HCT116 (cell line): ENCODE measurements around the gene CAB39L. TPM values are rescaled to one million over a fixed set of nuclear protein-coding genes. Genes with fewer than 3 reads are reported as not detected.

ENCODE experiments used
- ATAC-seq: fragments of 200-7000 bp; cut with Tn5 transposase; 2 replicates; pipeline ENCODE4 v1.9.1; 2020; ENCODE audit warnings: mild to moderate bottlenecking, moderate library complexity
- BruUV-seq: library from RNA; stranded (reverse); fragments of 400-500 nt; replicated peaks from 2 replicates; lab custom pipeline; 2021; lab: Mats Ljungman, UMichigan
- CTCF ChIA-PET: fragments of 300-600 bp; sonication (Branson Sonifier 250); formaldehyde crosslinking; loops from one replicate; lab custom pipeline; 2021; ENCODE audit warnings: antibody characterized with exemption; lab: Charles Lee
- POLR2A ChIA-PET: fragments of 300-600, 350-600 bp; sonication (Branson Sonifier 250); formaldehyde crosslinking; loops from one replicate; lab custom pipeline; 2021; ENCODE audit warnings: antibody characterized with exemption; lab: Charles Lee
- RAD21 ChIA-PET, 2 experiments: fragments of 300-600 bp; sonication (Branson Sonifier 250); formaldehyde crosslinking; loops; one replicate each; lab custom pipeline; 2023; ENCODE audit warnings: low total read pairs in 2 of 2; ENCODE audit not compliant: uncharacterized antibody in 2 of 2, unreplicated experiment in 2 of 2, low non-redundant PET in 1 of 2; lab: Charles Lee
- DNase-seq: peaks from one replicate; pipeline ENCODE4 v3.0.0-alpha.2; 2010; ENCODE audit warnings: low read depth, low spot score
- H2AFZ ChIP-seq: fragments of 200-600 bp; shearing (Covaris generic), sonication (generic); 2 replicates; pipeline ENCODE4 v1.6.1; 2017; ENCODE audit warnings: low read depth, mixed run types, mixed read lengths, antibody characterized with exemption, low read length; ENCODE audit not compliant: poor library complexity, severe bottlenecking
- H3K27ac ChIP-seq: 2 replicates; pipeline ENCODE4 v1.5.1; 2012; ENCODE audit warnings: low read depth, low read length
- H3K27me3 ChIP-seq: fragments of 200-600 bp; sonication (generic); 2 replicates; pipeline ENCODE4 v1.6.1; 2016; ENCODE audit warnings: mixed run types, low read length, mixed read lengths; ENCODE audit not compliant: insufficient read depth
- H3K36me3 ChIP-seq, 2 experiments: fragments of 200-500 bp in 1 of 2; fragments of 200-600 bp in 1 of 2; sonication (Bioruptor generic) in 1 of 2; sonication (generic) in 1 of 2; 2 replicates each; pipeline versions ENCODE4 v1.5.1 to v1.6.1; 2014 to 2016; ENCODE audit warnings: low read length in 2 of 2, inconsistent platforms in 1 of 2, mixed read lengths in 1 of 2, mixed run types in 1 of 2; ENCODE audit not compliant: insufficient read depth in 2 of 2, control insufficient read depth in 1 of 2
- H3K4me1 ChIP-seq, 2 experiments: fragments of 200-600 bp in 1 of 2; sonication (generic) in 1 of 2; 2 replicates each; pipeline versions ENCODE4 v1.5.1 to v1.6.1; 2012 to 2017; ENCODE audit warnings: low read length in 2 of 2, inconsistent platforms in 1 of 2, mild to moderate bottlenecking in 1 of 2, mixed read lengths in 1 of 2, mixed run types in 1 of 2, moderate library complexity in 1 of 2; ENCODE audit not compliant: insufficient read depth in 2 of 2, control insufficient read depth in 1 of 2
- H3K4me2 ChIP-seq: fragments of 200-600 bp; sonication (generic); 2 replicates; pipeline ENCODE4 v1.6.1; 2017; ENCODE audit warnings: mixed run types, low read length, mixed read lengths
- H3K4me3 ChIP-seq, 2 experiments: fragments of 200-600 bp in 1 of 2; sonication (generic) in 1 of 2; replicated peaks in 1 of 2; 2 replicates each; pipeline ENCODE4 v1.5.1; 2011 to 2016; ENCODE audit warnings: low read length in 2 of 2, control low read depth in 1 of 2, low read depth in 1 of 2, mild to moderate bottlenecking in 1 of 2, mixed read lengths in 1 of 2, mixed run types in 1 of 2
- H3K79me2 ChIP-seq: fragments of 200-600 bp; sonication (generic); 2 replicates; pipeline ENCODE4 v1.6.1; 2017; ENCODE audit warnings: mild to moderate bottlenecking, mixed run types, low read length, moderate library complexity, mixed read lengths; ENCODE audit not compliant: insufficient read depth
- H3K9ac ChIP-seq: fragments of 200-600 bp; sonication (generic); 2 replicates; pipeline ENCODE4 v1.6.1; 2016; ENCODE audit warnings: low read length, mixed read lengths
- H3K9me2 ChIP-seq: fragments of 200-600 bp; sonication (generic), shearing (Covaris generic); 2 replicates; pipeline ENCODE4 v1.6.1; 2017; ENCODE audit warnings: mixed run types, mild to moderate bottlenecking, moderate library complexity; ENCODE audit not compliant: insufficient read depth
- H3K9me3 ChIP-seq, 2 experiments: fragments of 200-500 bp in 1 of 2; fragments of 200-600 bp in 1 of 2; sonication (Bioruptor generic) in 1 of 2; sonication (generic) in 1 of 2; 2 replicates each; pipeline ENCODE4 v1.6.1; 2014 to 2017; ENCODE audit warnings: low read length in 2 of 2, mixed read lengths in 2 of 2, inconsistent platforms in 1 of 2, low read depth in 1 of 2, mild to moderate bottlenecking in 1 of 2, mixed run types in 1 of 2, moderate library complexity in 1 of 2; ENCODE audit not compliant: control insufficient read depth in 1 of 2, insufficient read depth in 1 of 2
- H4K20me1 ChIP-seq: fragments of 200-600 bp; sonication (generic), shearing (Covaris generic); 2 replicates; pipeline ENCODE4 v1.6.1; 2017; ENCODE audit warnings: mixed run types, mild to moderate bottlenecking, moderate library complexity; ENCODE audit not compliant: insufficient read depth
- CEBPB ChIP-seq: IDR thresholded peaks from 2 replicates; pipeline ENCODE4 v1.6.1; 2012; ENCODE audit warnings: low read depth
- CTCF ChIP-seq, 3 experiments: fragments of 200-600 bp in 1 of 3; sonication (generic) in 1 of 3; IDR thresholded peaks in 2 of 3; conservative IDR thresholded peaks in 1 of 3; 2 replicates each; pipeline ENCODE4 v1.5.1; 2012 to 2017; ENCODE audit warnings: low read depth in 2 of 3, low read length in 2 of 3, antibody characterized with exemption in 1 of 3, borderline replicate concordance in 1 of 3, control low read depth in 1 of 3, mild to moderate bottlenecking in 1 of 3, mixed read lengths in 1 of 3, mixed run types in 1 of 3, moderate library complexity in 1 of 3; ENCODE audit not compliant: insufficient read depth in 1 of 3
- ELF1 ChIP-seq: IDR thresholded peaks from 2 replicates; pipeline ENCODE4 v1.6.1; 2012; ENCODE audit warnings: low read depth, borderline replicate concordance
- EZH2 ChIP-seq: fragments of 200-600 bp; sonication (generic); IDR thresholded peaks from 2 replicates; pipeline ENCODE4 v1.6.1; 2017; ENCODE audit warnings: antibody characterized with exemption, mixed run types
- EZH2phosphoT487 ChIP-seq: fragments of 200-600 bp; IDR thresholded peaks from 2 replicates; pipeline ENCODE4 v1.6.1; 2018; ENCODE audit warnings: antibody characterized with exemption, borderline replicate concordance
- POLR2AphosphoS5 ChIP-seq: IDR thresholded peaks from 2 replicates; pipeline ENCODE4 v1.6.1; 2011; ENCODE audit warnings: mild to moderate bottlenecking, low read depth, low read length, moderate library complexity
- SIN3A ChIP-seq: IDR thresholded peaks from 2 replicates; pipeline ENCODE4 v1.6.1; 2012; ENCODE audit warnings: low read depth
- SP1 ChIP-seq: IDR thresholded peaks from 2 replicates; pipeline ENCODE4 v1.6.1; 2012; ENCODE audit warnings: low read depth
- TCF7L2 ChIP-seq: IDR thresholded peaks from 2 replicates; pipeline ENCODE4 v1.7.0; 2011; ENCODE audit warnings: borderline replicate concordance, inconsistent platforms; ENCODE audit not compliant: insufficient read depth, insufficient read length; ENCODE audit errors: extremely low read depth
- YY1 ChIP-seq: IDR thresholded peaks from 2 replicates; pipeline ENCODE4 v1.6.1; 2011; ENCODE audit warnings: low read length, low read depth, moderate library complexity, mild to moderate bottlenecking; ENCODE audit not compliant: insufficient replicate concordance; ENCODE audit errors: extremely low read depth
- ZBTB33 ChIP-seq: IDR thresholded peaks from 2 replicates; pipeline ENCODE4 v1.6.1; 2011; ENCODE audit warnings: mild to moderate bottlenecking, low read length, moderate library complexity; ENCODE audit not compliant: insufficient replicate concordance; ENCODE audit errors: extremely low read depth
- ZFX ChIP-seq: fragments of 450-650 bp; IDR thresholded peaks from 2 replicates; pipeline ENCODE4 v1.6.1; 2017
- ZNF274 ChIP-seq: fragments of 200-500 bp; sonication (Bioruptor generic); IDR thresholded peaks from 2 replicates; pipeline ENCODE4 v1.6.1; 2014; ENCODE audit warnings: mild to moderate bottlenecking, low read depth, low read length, inconsistent platforms
- intact Hi-C: fragments of 100-400 bp; cut with micrococcal nuclease; formaldehyde crosslinking; loops from 2 replicates; pipeline ENCODE4 v1.10.0; 2022
- total RNA-seq: library from RNA; stranded (reverse); gene quantifications from one replicate; pipeline ENCODE4 v1.2.1, GENCODE V29; 2021; ENCODE audit not compliant: unreplicated experiment
- TF ChIP-seq, protein P1 (sequence below): IDR thresholded peaks from 2 replicates; pipeline ENCODE4 v1.6.1; 2012; ENCODE audit warnings: low read depth
- TF ChIP-seq, protein P2 (sequence below): IDR thresholded peaks from 2 replicates; pipeline ENCODE4 v1.6.1; 2012

CAB39L gene
- total RNA-seq, 1 experiment from 2014 or later = 6.1 TPM

DNA sequence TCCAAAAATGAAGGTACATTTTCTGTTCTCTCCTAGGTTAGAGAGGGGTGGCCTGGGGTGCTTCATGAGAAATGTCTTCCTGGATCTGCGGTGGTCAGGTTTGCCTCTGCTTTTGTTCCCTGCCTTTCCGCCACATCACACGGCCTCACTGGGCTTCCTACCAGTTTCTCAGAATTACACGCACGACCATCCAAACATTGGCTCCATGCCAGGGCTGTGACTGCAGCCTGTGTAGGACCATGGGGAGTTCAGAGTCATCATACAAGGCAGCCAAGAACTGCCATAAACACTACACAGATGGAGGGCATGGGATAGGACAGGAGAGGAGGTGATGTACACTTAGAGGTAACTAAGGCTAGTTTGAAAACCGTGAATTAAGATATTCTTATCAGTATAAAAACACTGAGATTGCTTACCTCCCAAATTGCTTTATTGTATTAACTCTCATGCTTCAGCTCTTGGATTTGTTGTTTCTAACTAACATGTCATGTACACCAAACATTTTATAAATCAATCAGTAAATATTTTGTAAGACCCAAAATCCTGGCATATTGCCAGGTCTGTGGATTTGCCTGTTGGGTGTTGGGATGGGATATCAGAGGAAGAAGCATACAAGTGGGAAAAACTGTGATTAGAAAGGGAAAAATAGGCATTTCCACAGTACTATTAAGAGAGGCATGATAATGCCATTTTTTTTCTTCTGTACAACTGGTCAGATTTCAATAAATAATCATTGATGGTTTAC, 150.9 kb downstream of the CAB39L start:
- no peaks in the 10 kb centered on the region for H3K4me1 ChIP-seq
- H3K9ac ChIP-seq = no peak overlapping the region
- no peaks in the 10 kb centered on the region for H3K9me3 ChIP-seq
- POLR2A ChIA-PET = no interaction called here
- no peaks in the 10 kb centered on the region for H4K20me1 ChIP-seq
- no peak for ATAC-seq
- no peak overlapping the region for H3K27ac ChIP-seq
- H3K27me3 ChIP-seq = no peaks in the 10 kb centered on the region
- DNase-seq = no peak
- RAD21 ChIA-PET = no interaction called here
- H2AFZ ChIP-seq = no peak overlapping the region
- TF ChIP-seq, protein P1, sequence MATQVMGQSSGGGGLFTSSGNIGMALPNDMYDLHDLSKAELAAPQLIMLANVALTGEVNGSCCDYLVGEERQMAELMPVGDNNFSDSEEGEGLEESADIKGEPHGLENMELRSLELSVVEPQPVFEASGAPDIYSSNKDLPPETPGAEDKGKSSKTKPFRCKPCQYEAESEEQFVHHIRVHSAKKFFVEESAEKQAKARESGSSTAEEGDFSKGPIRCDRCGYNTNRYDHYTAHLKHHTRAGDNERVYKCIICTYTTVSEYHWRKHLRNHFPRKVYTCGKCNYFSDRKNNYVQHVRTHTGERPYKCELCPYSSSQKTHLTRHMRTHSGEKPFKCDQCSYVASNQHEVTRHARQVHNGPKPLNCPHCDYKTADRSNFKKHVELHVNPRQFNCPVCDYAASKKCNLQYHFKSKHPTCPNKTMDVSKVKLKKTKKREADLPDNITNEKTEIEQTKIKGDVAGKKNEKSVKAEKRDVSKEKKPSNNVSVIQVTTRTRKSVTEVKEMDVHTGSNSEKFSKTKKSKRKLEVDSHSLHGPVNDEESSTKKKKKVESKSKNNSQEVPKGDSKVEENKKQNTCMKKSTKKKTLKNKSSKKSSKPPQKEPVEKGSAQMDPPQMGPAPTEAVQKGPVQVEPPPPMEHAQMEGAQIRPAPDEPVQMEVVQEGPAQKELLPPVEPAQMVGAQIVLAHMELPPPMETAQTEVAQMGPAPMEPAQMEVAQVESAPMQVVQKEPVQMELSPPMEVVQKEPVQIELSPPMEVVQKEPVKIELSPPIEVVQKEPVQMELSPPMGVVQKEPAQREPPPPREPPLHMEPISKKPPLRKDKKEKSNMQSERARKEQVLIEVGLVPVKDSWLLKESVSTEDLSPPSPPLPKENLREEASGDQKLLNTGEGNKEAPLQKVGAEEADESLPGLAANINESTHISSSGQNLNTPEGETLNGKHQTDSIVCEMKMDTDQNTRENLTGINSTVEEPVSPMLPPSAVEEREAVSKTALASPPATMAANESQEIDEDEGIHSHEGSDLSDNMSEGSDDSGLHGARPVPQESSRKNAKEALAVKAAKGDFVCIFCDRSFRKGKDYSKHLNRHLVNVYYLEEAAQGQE = no peak
- TF ChIP-seq ZFX = no peak
- no peak for TF ChIP-seq EZH2phosphoT487
- TF ChIP-seq ZBTB33 = no peak
- TF ChIP-seq EZH2 = no peak
- no peak for TF ChIP-seq ELF1
- no peak for TF ChIP-seq SP1
- TF ChIP-seq TCF7L2 = no peak
- TF ChIP-seq ZNF274 = no peak
- TF ChIP-seq CEBPB = no peak
- TF ChIP-seq CTCF (IDR thresholded peaks at IDR 0.05 in 2 of 3, conservative IDR thresholded peaks at IDR 0.05 in 1 of 3; ENCODE audit: borderline replicate concordance in 1 of 3, insufficient read depth in 1 of 3, low read depth in 2 of 3, low read length in 2 of 3) = no peak
- no peak for TF ChIP-seq YY1
- no peak for TF ChIP-seq POLR2AphosphoS5
- TF ChIP-seq, protein P2, sequence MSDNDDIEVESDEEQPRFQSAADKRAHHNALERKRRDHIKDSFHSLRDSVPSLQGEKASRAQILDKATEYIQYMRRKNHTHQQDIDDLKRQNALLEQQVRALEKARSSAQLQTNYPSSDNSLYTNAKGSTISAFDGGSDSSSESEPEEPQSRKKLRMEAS = no peak
- TF ChIP-seq SIN3A = no peak
- H3K9me2 ChIP-seq = no peaks in the 10 kb centered on the region
- intact Hi-C loops = no loop called here
- H3K4me2 ChIP-seq = no peak overlapping the region
- H3K79me2 ChIP-seq = no peaks in the 10 kb centered on the region
- CTCF ChIA-PET = no interaction called here
- H3K4me3 ChIP-seq = no peak overlapping the region
- H3K36me3 ChIP-seq = no peaks in the 10 kb centered on the region
- BruUV-seq = no TSS peak
